ENCODE results near the gene AP2M1. TPM values are rescaled to one million over a fixed set of nuclear protein-coding genes. Genes with fewer than 3 reads are reported as not detected.

AP2M1 gene
- total and polyA plus RNA-seq, 2 of the 8 experiments (the other 6 are each of a cell fraction or from before 2014, with no cell fraction given), result 403 to 454 TPM

DNA sequence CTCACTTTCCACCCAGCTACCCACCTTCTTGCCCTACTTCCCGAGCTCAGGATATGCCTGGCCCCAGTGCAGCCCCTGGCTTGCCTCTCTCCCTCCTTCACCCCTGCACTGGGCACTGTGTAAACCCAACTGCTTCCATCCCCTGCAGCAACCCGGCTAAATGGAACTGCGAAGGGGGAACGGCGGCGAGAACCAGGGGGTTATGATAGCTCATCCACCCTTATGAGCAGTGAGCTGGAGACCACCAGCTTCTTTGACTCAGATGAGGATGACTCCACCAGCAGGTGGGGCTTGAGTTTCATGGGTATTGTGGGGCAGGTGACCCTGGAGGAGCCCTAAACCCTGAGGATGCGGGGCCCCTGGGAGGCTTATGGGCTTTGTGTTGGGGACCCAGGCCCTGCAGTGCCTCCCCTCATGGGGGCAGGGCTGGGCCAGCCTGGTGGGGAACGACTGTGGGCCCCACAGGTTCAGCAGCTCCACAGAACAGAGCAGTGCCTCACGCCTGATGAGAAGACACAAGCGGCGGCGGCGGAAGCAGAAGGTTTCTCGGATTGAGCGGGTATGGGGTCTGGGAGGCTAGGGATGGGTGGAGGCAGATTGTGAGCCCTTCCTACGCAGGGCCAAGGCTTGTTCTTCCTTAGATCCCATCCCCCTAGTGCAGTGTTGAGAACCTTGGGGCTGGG is 9.9 kb upstream of the AP2M1 start:
- H2BK5ac ChIP-seq (ENCODE audit: low read depth, low read length), result no peak overlapping the region
- no peaks in the 10 kb centered on the region for H3K4me1 ChIP-seq (replicated peaks in 1 of 4; ENCODE audit: control insufficient read depth in 3 of 4, insufficient read depth in 4 of 4, low read length in 3 of 4)
- H3K23me2 ChIP-seq (ENCODE audit: low read depth, low read length), result no peaks in the 10 kb centered on the region; the same call in 1 of the 2 replicates
- H2AFZ ChIP-seq (ENCODE audit: low read length), result no peak overlapping the region
- peaks cover 7% of the 10 kb centered on the region; the same call in 1 of the 2 replicates for H3K79me1 ChIP-seq (ENCODE audit: low read depth, low read length)
- H4K91ac ChIP-seq (replicated peaks; ENCODE audit: insufficient read length, low read length), result no peak overlapping the region
- H3K27me3 ChIP-seq (replicated peaks in 1 of 4; ENCODE audit: control insufficient read depth in 3 of 4, extremely low read depth in 1 of 4, insufficient read depth in 3 of 4, low read length in 3 of 4), result no peaks in the 10 kb centered on the region
- DNase-seq (ENCODE audit: low read depth in 1 of 2, low spot score in 2 of 2), result no peak
- H4K5ac ChIP-seq (ENCODE audit: insufficient read length, low read depth, low read length), result no peak overlapping the region
- no peak overlapping the region for H3K4me3 ChIP-seq (ENCODE audit: extremely low read depth in 1 of 4, insufficient read depth in 2 of 4, low read depth in 3 of 4, low read length in 4 of 4)
- H3K23ac ChIP-seq (ENCODE audit: insufficient read length), result no peak overlapping the region
- H3K56ac ChIP-seq (replicated peaks; ENCODE audit: insufficient read length, low read depth, low read length), result no peak overlapping the region
- no peak overlapping the region for H2BK12ac ChIP-seq (ENCODE audit: low read depth, low read length)
- no peak overlapping the region for H3K4ac ChIP-seq (replicated peaks; ENCODE audit: insufficient read length, low read depth, low read length)
- H3K79me2 ChIP-seq (ENCODE audit: control insufficient read depth in 1 of 2, insufficient read depth in 2 of 2, low read length in 2 of 2), result peaks cover 3 to 17% of the 10 kb centered on the region in 2 experiments; a peak in 3 of 4 replicates
- ChIA-PET CTCF (ENCODE audit: partially characterized antibody) (interaction anchor here (1.0 to 2.3 kb wide), 8 partner anchors 8 to 184 kb away, joined by 3 to 10 read pairs (median 4); no protein-coding TSS in a partner anchor), POLR2A (ENCODE audit: partially characterized antibody) (interaction anchor here (0.8 to 1.4 kb wide), 4 partner anchors 8 to 153 kb away, joined by 3 to 4 read pairs (median 4); partner anchors contain the start of gene DVL3)
- H3K9me3 ChIP-seq (ENCODE audit: insufficient read depth in 2 of 2, low read depth in 1 of 2, low read length in 1 of 2), result no peaks in the 10 kb centered on the region
- H4K20me1 ChIP-seq (replicated peaks in 1 of 2; ENCODE audit: control insufficient read depth in 1 of 2, insufficient read depth in 2 of 2, low read length in 2 of 2), result peaks cover 5 to 8% of the 10 kb centered on the region in 2 experiments
- H2AK5ac ChIP-seq (ENCODE audit: low read depth, low read length), result no peak overlapping the region
- H3K4me2 ChIP-seq (ENCODE audit: insufficient read depth in 1 of 2, low read depth in 2 of 2, low read length in 2 of 2), result no peak overlapping the region
- H2BK15ac ChIP-seq (ENCODE audit: low read length), result no peak overlapping the region
- 93% methylated on average over 16 of the region's 16 CpGs; no CpG with 5 or more reads in 1 of the 2 experiments for WGBS, 2 experiments (ENCODE audit: extremely low coverage in 1 of 2, insufficient coverage in 1 of 2, insufficient read length in 1 of 2, insufficient replicate concordance in 2 of 2, low coverage in 1 of 2, low lambda C conversion rate in 2 of 2, missing lambda C conversion rate in 1 of 2)
- no peak for FAIRE-seq
- peaks cover 7 to 44% (median 29%) of the 10 kb centered on the region in 4 experiments for H3K36me3 ChIP-seq (ENCODE audit: control insufficient read depth in 2 of 4, insufficient read depth in 4 of 4, low read length in 3 of 4)
- H3K18ac ChIP-seq (ENCODE audit: extremely low read depth, low read length), result no peak overlapping the region
- no peak overlapping the region for H2BK120ac ChIP-seq (replicated peaks; ENCODE audit: low read depth, low read length)
- no peak overlapping the region for H3K27ac ChIP-seq (ENCODE audit: low read depth, low read length)
- no peak overlapping the region for H3K9ac ChIP-seq (replicated peaks in 1 of 4; ENCODE audit: extremely low read depth in 1 of 4, low read depth in 3 of 4, low read length in 3 of 4)
- no peak overlapping the region for H3K14ac ChIP-seq (ENCODE audit: insufficient read length)
- no peak overlapping the region for H2BK20ac ChIP-seq (ENCODE audit: low read length)
- H4K8ac ChIP-seq (ENCODE audit: extremely low read depth, insufficient read depth, low read length), result no peak overlapping the region
- TF ChIP-seq CHD1 (IDR thresholded peaks at IDR 0.05; ENCODE audit: low read depth, low read length), result no peak
- TF ChIP-seq POLR2A (IDR thresholded peaks at IDR 0.05; ENCODE audit: control extremely low read depth in 1 of 2, low read depth in 2 of 2, low read length in 2 of 2), result no peak
- TF ChIP-seq SRF (IDR thresholded peaks at IDR 0.05; ENCODE audit: low read depth, low read length), result no peak
- no peak for TF ChIP-seq CTBP2 (IDR thresholded peaks at IDR 0.05; ENCODE audit: borderline replicate concordance, insufficient read depth, insufficient read length, low read length)
- no peak for TF ChIP-seq GTF2F1 (IDR thresholded peaks at IDR 0.05; ENCODE audit: borderline replicate concordance, low read depth, low read length)
- no peak for TF ChIP-seq SIN3A (conservative IDR thresholded peaks at IDR 0.05 in 1 of 2, IDR thresholded peaks at IDR 0.05 in 1 of 2; ENCODE audit: low read depth in 1 of 2, low read length in 2 of 2)
- TF ChIP-seq POU5F1 (IDR thresholded peaks at IDR 0.05; ENCODE audit: low read depth, low read length), result no peak
- TF ChIP-seq POLR2AphosphoS5 (IDR thresholded peaks at IDR 0.05; ENCODE audit: low read depth, low read length), result no peak
- TF ChIP-seq CBX8 (IDR thresholded peaks at IDR 0.05; ENCODE audit: borderline replicate concordance, low read depth, low read length), result no peak
- TF ChIP-seq GABPA (IDR thresholded peaks at IDR 0.05; ENCODE audit: borderline replicate concordance, insufficient read depth, low read length), result no peak
- TF ChIP-seq, protein P1, sequence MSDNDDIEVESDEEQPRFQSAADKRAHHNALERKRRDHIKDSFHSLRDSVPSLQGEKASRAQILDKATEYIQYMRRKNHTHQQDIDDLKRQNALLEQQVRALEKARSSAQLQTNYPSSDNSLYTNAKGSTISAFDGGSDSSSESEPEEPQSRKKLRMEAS (IDR thresholded peaks at IDR 0.05), result no peak
- TF ChIP-seq RBBP5 (IDR thresholded peaks at IDR 0.05; ENCODE audit: borderline replicate concordance, low read depth, low read length), result no peak
- no peak for TF ChIP-seq SP1 (IDR thresholded peaks at IDR 0.05; ENCODE audit: low read depth, low read length)
